Urinary bladder (tissue), 4 donors: ENCODE data around the gene RAD51D. TPM values are rescaled to one million over a fixed set of nuclear protein-coding genes. Genes with fewer than 3 reads are reported as not detected.
"Not testable (repeated sequence)": the region's sequence is repeated elsewhere in the genome, so short reads cannot be mapped to it uniquely, and the experiment has no call there.

ENCODE experiments used
- DNase-seq: peaks from one replicate; pipeline ENCODE4 v3.0.0-alpha.2; 2015; ENCODE audit errors: extremely low spot score
- H3K27ac ChIP-seq: one replicate; pipeline ENCODE4 v1.5.1; 2013; ENCODE audit warnings: low read depth, mild to moderate bottlenecking, moderate library complexity
- H3K36me3 ChIP-seq: one replicate; pipeline ENCODE4 v1.6.1; 2013; ENCODE audit warnings: mild to moderate bottlenecking, moderate library complexity; ENCODE audit not compliant: insufficient read depth
- H3K4me1 ChIP-seq: one replicate; pipeline ENCODE4 v1.6.1; 2013; ENCODE audit warnings: mild to moderate bottlenecking, moderate library complexity; ENCODE audit not compliant: insufficient read depth
- H3K4me3 ChIP-seq: one replicate; pipeline ENCODE4 v1.5.1; 2013; ENCODE audit warnings: low read depth, low read length
- WGBS: extraction: QIAGEN DNeasy Blood & Tissue Kit; methylation state at CpG from one replicate; pipeline ENCODE4 v1.1.7; 2013; 5-methylcytosine and 5-hydroxymethylcytosine counted together
- polyA plus RNA-seq: library from polyadenylated mRNA; stranded (reverse); fragments of 200-250 nt; gene quantifications from one replicate; pipeline ENCODE4 v1.2.3, GENCODE V29; 2013
- total RNA-seq: library from RNA; depleted of rRNA; stranded (reverse); fragments of >200 nt; gene quantifications from one replicate; pipeline ENCODE4 v1.2.3, GENCODE V29; 2014
- donor health status: healthy with polysubstance abuse.
- donor health status: healthy.

Gene RAD51D
- total and polyA plus RNA-seq, 2 donors, result 6.4 to 12.0 TPM

DNA sequence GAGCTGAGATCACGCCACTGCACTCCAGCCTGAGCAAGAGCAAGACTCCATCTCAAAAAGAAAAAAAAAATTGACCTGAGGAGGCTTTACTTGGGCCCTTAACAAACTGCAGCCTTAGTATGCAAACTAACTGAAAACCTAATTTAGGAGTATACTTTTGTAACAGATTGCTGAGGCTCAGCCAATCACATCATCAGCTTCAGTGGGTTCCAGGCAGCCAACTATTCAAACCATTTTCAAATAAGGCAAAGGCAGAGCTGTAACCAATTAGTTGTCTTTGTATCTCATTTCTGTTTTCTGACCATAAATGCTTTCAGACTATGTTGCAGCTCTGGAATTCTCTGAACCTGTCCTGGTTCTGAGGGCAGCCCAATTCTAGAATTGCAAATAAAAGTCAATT lies 23.9 kb downstream of the RAD51D start:
- no peaks in the 10 kb centered on the region for H3K4me1 ChIP-seq
- H3K27ac ChIP-seq, result no peak overlapping the region
- no peaks in the 10 kb centered on the region for H3K36me3 ChIP-seq
- H3K4me3 ChIP-seq, result no peak overlapping the region
- no peak for DNase-seq
- WGBS, result 100% methylated on average over 1 of the region's 1 CpG

GRCh38 chr17:35094902-35095301 lies 24.8 kb downstream of the RAD51D start:
- no peak overlapping the region for H3K4me3 ChIP-seq
- no peak for DNase-seq
- no peaks in the 10 kb centered on the region for H3K36me3 ChIP-seq
- no peak overlapping the region for H3K27ac ChIP-seq
- WGBS, result 90% methylated on average over 2 of the region's 2 CpGs
- H3K4me1 ChIP-seq, result no peaks in the 10 kb centered on the region

DNA sequence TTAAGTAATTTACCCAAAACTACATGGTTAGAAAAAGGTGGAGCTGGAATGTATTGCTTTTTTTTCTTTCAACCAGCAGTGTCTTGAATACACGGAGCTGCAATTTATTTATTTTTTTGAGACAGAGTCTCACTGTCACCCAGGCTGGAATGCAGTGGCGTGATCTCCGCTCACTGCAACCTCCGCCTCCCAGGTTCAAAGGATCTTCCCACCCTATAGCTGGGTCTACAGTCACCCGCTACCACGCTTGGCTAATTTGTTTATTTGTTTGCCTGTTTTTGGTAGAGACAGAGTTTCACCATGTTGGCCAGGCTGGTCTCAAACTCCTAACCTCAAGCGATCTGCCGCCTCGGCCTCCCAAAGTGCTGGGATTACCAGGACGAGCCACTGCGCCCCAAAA lies 29.0 kb downstream of the RAD51D start:
- WGBS, result 83% methylated on average over 11 of the region's 11 CpGs
- H3K36me3 ChIP-seq, H3K4me3 ChIP-seq, H3K4me1 ChIP-seq, H3K27ac ChIP-seq, DNase-seq: not testable (repeated sequence)

DNA sequence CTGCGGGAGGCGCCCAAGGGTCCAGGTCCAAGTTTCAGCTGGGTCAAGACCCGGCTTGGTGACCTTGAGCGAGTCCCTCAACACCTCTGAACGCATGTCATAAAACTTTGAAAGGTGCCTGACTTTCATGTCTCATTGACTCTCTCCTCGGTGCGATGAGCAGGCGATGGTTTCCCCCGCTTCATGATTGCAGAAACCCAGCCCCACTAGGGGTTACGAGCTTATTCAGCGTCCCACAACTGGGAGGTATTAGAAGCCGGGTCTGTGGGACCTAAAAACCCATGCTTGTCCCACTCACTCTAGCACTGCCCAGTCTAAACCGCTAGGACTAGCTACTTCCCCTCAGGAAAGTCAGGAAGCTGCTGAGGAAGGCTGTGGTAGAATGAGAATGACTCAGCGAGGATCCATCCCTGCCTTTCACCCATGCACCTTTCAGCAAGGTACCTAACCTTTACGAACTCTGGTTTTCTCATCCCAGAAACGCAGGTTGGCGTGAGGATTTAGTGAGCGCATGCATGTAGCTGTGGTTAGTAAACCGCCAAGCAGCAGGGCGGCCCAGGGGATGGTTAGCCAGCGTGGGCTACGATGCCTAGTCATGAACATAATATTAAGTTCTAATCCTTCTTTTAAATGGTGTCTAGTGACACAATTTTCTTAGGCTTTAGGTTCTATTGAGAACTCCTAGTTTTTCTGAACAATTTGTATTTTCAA lies 29.9 kb downstream of the RAD51D start:
- DNase-seq, result no peak
- Histone ChIP-seq H3K4me1 (no peaks in the 10 kb centered on the region), H3K4me3 (peak overlapping the region; percentile 95), H3K36me3 (no peaks in the 10 kb centered on the region), H3K27ac (peak overlapping the region; percentile 68)
- WGBS, result 42% methylated on average over 22 of the region's 22 CpGs

- peak; percentile 49 for DNase-seq
- H3K4me1 ChIP-seq, result no peaks in the 10 kb centered on the region
- WGBS, result under 1% methylated on average over 77 of the region's 80 CpGs
- H3K36me3 ChIP-seq, result no peaks in the 10 kb centered on the region
- peak overlapping the region; percentile 95 for H3K4me3 ChIP-seq
- H3K27ac ChIP-seq, result peak overlapping the region; percentile 99
Observed at GRCh38 chr17:35088881-35089585, 30.6 kb downstream of the RAD51D start.

GRCh38 chr17:35088356-35088880 lies 31.2 kb downstream of the RAD51D start:
- H3K4me1 ChIP-seq, result no peaks in the 10 kb centered on the region
- H3K27ac ChIP-seq, result peak overlapping the region; percentile 99
- H3K36me3 ChIP-seq, result no peaks in the 10 kb centered on the region
- peak overlapping the region; percentile 95 for H3K4me3 ChIP-seq
- DNase-seq, result no peak
- under 1% methylated on average over 26 of the region's 26 CpGs for WGBS

- WGBS, result 24% methylated on average over 9 of the region's 9 CpGs
Observed at GRCh38 chr17:35087731-35088355, 31.8 kb downstream of the RAD51D start.

DNA sequence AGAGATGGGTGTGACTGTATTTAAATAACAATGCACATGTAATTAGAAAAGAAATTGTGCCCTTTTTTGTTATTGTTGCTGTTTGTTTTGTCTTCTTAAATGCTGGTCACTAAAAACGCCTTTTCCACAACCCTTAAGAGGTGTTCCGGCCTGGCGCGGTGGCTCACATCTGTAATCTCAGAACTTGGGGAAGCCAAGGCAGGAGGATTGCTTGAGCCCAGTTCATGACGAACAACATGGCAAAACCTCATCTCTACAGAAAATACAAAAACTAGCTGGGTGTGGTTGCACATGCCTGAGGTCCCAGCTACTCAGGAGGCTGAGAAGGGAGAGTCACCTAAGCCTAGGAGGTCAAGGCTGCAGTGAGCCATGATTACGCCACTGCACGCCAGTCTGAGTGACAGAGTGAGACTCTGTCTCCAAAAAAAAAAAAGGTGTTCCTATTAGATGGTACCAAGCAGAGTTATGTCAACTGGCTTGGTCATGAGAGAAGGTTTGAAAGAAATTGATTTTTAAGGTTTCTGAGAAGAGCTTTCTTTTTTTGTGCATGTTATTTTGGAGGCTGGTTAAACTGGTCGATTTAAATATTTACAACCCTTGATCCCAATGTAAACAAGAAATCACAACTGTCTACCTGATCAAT lies 32.6 kb downstream of the RAD51D start:
- no peak for DNase-seq
- H3K4me3 ChIP-seq, result no peak overlapping the region
- no peaks in the 10 kb centered on the region for H3K4me1 ChIP-seq
- no peak overlapping the region for H3K27ac ChIP-seq
- no peaks in the 10 kb centered on the region for H3K36me3 ChIP-seq
- 86% methylated on average over 8 of the region's 8 CpGs for WGBS

More at GRCh38 chr17:35087731-35088355, 31.8 kb downstream of the RAD51D start:
- H3K36me3 ChIP-seq, result no peaks in the 10 kb centered on the region
- peak overlapping the region; percentile 95 for H3K4me3 ChIP-seq
- DNase-seq, result peak; percentile 42
- peak overlapping the region; percentile 99 for H3K27ac ChIP-seq
- H3K4me1 ChIP-seq, result no peaks in the 10 kb centered on the region

- no peak overlapping the region for H3K27ac ChIP-seq
Observed at GRCh38 chr17:35086164-35086563, 33.5 kb downstream of the RAD51D start.

GRCh38 chr17:35084987-35085386 lies 34.7 kb downstream of the RAD51D start:
- H3K36me3 ChIP-seq, result no peaks in the 10 kb centered on the region
- H3K4me3 ChIP-seq, result no peak overlapping the region
- DNase-seq, result no peak
- H3K4me1 ChIP-seq, result no peaks in the 10 kb centered on the region
- WGBS, result 82% methylated on average over 2 of the region's 2 CpGs
- no peak overlapping the region for H3K27ac ChIP-seq

More at GRCh38 chr17:35086164-35086563, 33.5 kb downstream of the RAD51D start:
- 96% methylated on average over 8 of the region's 8 CpGs for WGBS
- no peak for DNase-seq
- Histone ChIP-seq H3K4me3 (no peak overlapping the region), H3K4me1 (no peaks in the 10 kb centered on the region), H3K36me3 (no peaks in the 10 kb centered on the region)

GRCh38 chr17:35083071-35083470 lies 36.6 kb downstream of the RAD51D start:
- 88% methylated on average over 2 of the region's 2 CpGs for WGBS
- no peaks in the 10 kb centered on the region for H3K36me3 ChIP-seq
- no peak for DNase-seq
- no peaks in the 10 kb centered on the region for H3K4me1 ChIP-seq
- no peak overlapping the region for H3K4me3 ChIP-seq
- H3K27ac ChIP-seq, result no peak overlapping the region

DNA sequence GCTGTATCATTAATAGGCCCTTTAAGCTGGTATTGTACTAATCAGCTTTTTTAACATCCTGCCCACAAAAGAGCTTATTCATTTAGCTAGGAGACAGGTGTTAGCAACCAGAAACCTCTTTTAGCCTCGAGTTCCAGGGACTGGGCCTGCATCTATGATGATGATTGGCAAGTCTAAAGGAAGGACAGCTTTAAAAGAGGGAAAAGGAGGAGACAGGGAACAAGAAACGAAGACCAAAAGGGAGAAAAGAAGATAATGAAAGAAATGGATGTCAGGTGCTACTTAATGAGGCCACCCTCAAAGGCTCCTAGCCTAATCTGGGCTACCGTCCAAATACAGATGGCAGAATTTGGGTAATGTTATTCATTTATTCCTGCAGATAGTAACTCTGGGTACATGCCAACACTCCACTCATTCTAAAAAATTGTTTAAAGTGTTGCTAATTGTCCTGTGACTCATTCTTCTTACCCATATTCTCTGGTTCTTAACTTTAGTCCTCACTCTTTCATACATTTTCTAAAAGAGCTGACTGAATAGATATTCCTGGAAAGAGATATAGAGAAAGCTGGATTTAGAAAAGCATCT lies 37.5 kb downstream of the RAD51D start:
- 51% methylated on average over 3 of the region's 3 CpGs for WGBS
- Histone ChIP-seq H3K27ac (no peak overlapping the region), H3K4me3 (no peak overlapping the region), H3K4me1 (no peaks in the 10 kb centered on the region), H3K36me3 (no peaks in the 10 kb centered on the region)
- no peak for DNase-seq

DNA sequence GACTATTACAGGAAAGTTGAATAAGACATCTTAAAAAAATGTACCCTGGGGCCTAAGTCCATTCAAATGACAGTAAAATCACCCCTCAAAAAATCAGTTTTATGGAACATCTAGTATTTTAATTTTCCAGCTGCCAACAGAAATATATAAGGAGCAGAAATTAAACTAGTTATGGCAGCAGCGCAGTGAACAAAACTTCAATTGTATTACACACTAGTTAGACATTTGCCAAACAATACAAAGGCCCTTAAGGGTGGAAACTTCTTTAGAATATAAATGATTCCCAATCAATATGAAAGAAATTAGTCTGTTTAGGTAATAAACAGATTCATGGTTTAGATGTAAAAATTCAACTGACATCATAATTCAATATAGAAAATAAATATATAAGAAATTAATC lies 38.0 kb downstream of the RAD51D start:
- no peak overlapping the region for H3K4me3 ChIP-seq

More for the DNA sequence above, 38.0 kb downstream of the RAD51D start:
- Histone ChIP-seq H3K27ac (no peak overlapping the region), H3K4me1 (no peaks in the 10 kb centered on the region), H3K36me3 (no peaks in the 10 kb centered on the region)
- WGBS, result 95% methylated on average over 1 of the region's 1 CpG
- DNase-seq, result no peak
